K562 (cell line): ENCODE results near the gene NCAPG2. TPM values are rescaled to one million over a fixed set of nuclear protein-coding genes. Genes with fewer than 3 reads are reported as not detected.
A peak's percentile ranks its signal among the peaks of the same experiment; 100 is the strongest.

Source experiments
- ATAC-seq: fragments of 200-7000 bp; cut with Tn5 transposase; 3 replicates; pipeline ENCODE4 v1.9.1; 2020; ENCODE audit warnings: moderate library complexity
- BruUV-seq: library from RNA; stranded (reverse); fragments of 400-500 nt; replicated peaks from 2 replicates; lab custom pipeline; 2021; lab: Mats Ljungman, UMichigan
- CTCF ChIA-PET: fragments of 300-600 bp; formaldehyde crosslinking; extraction: SDS; loops from one replicate; lab custom pipeline; 2021; ENCODE audit warnings: low intra/inter-chr PET ratio; lab: Yijun Ruan, JAX
- POLR2A ChIA-PET: fragments of 300-600, 350-650 bp; sonication (Branson Sonifier 250); formaldehyde crosslinking; extraction: SDS; loops from one replicate; lab custom pipeline; 2021; ENCODE audit warnings: antibody characterized with exemption, inconsistent platforms; lab: Yijun Ruan, JAX
- DNase-seq, 4 experiments: peaks; one replicate each; pipeline versions ENCODE4 v3.0.0 to v3.0.0-alpha.2; 2011 to 2018; ENCODE audit warnings: low spot score in 3 of 4, mixed read lengths in 3 of 4; ENCODE audit errors: extremely low read depth in 1 of 4
- FAIRE-seq: peaks from 2 replicates; lab custom pipeline; 2011; peaks lifted over from hg19 to GRCh38; lab: Jason Lieb, UNC
- H2AFZ ChIP-seq: 2 replicates; pipeline ENCODE4 v1.6.0; 2011; ENCODE audit warnings: low read depth, low read length, control low read depth, inconsistent platforms
- H3K27ac ChIP-seq: fragments of 200-600 bp; 3 replicates; pipeline ENCODE4 v1.8.0; 2011; ENCODE audit warnings: low read depth, mild to moderate bottlenecking, control low read depth, inconsistent platforms, low read length, moderate library complexity, mixed read lengths; ENCODE audit errors: extremely low read depth
- H3K27me3 ChIP-seq, 2 experiments: fragments of 300-600 bp in 1 of 2; 2 replicates in 1 of 2; 3 replicates in 1 of 2; pipeline versions ENCODE4 v1.6.0 to v1.8.0; 2011; ENCODE audit warnings: inconsistent platforms in 2 of 2, low read length in 2 of 2, mild to moderate bottlenecking in 1 of 2, mixed read lengths in 1 of 2, moderate library complexity in 1 of 2; ENCODE audit not compliant: control insufficient read depth in 2 of 2, insufficient read depth in 2 of 2
- H3K36me3 ChIP-seq: fragments of 300-600 bp; 3 replicates; pipeline ENCODE4 v1.8.0; 2011; ENCODE audit warnings: mild to moderate bottlenecking, low read length, inconsistent platforms; ENCODE audit not compliant: control insufficient read depth, insufficient read depth
- H3K4me1 ChIP-seq, 2 experiments: fragments of 200-600 bp in 1 of 2; replicated peaks in 1 of 2; 2 replicates in 1 of 2; 3 replicates in 1 of 2; pipeline versions ENCODE4 v1.5.1 to v1.8.0; 2011; ENCODE audit warnings: inconsistent platforms in 2 of 2, low read length in 2 of 2, mild to moderate bottlenecking in 1 of 2, mixed read lengths in 1 of 2, moderate library complexity in 1 of 2; ENCODE audit not compliant: control insufficient read depth in 2 of 2, insufficient read depth in 2 of 2
- H3K4me2 ChIP-seq: 2 replicates; pipeline ENCODE4 v1.6.1; 2011; ENCODE audit warnings: low read length, control low read depth, inconsistent platforms, mixed read lengths; ENCODE audit not compliant: insufficient read depth
- H3K4me3 ChIP-seq: fragments of 200-600 bp; sonication (generic), shearing (Covaris generic); 2 replicates; pipeline ENCODE4 v1.5.1; 2016; ENCODE audit warnings: control low read depth, inconsistent platforms
- H3K79me2 ChIP-seq: fragments of 200-600 bp; 3 replicates; pipeline ENCODE4 v1.8.0; 2011; ENCODE audit warnings: low read length, inconsistent platforms; ENCODE audit not compliant: control insufficient read depth, insufficient read depth
- H3K9ac ChIP-seq, 2 experiments: 2 replicates each; pipeline versions ENCODE4 v1.6.0 to v1.6.1; 2011; ENCODE audit warnings: low read depth in 2 of 2, low read length in 2 of 2, control low read depth in 1 of 2, inconsistent platforms in 1 of 2, mild to moderate bottlenecking in 1 of 2, mixed read lengths in 1 of 2; ENCODE audit not compliant: insufficient read depth in 1 of 2
- H3K9me1 ChIP-seq: one replicate; pipeline ENCODE4 v1.6.0; 2011; ENCODE audit warnings: inconsistent platforms, mild to moderate bottlenecking, low read length, moderate library complexity; ENCODE audit not compliant: control insufficient read depth, insufficient read depth
- H3K9me3 ChIP-seq: replicated peaks from 2 replicates; pipeline ENCODE4 v1.5.1; 2011; ENCODE audit warnings: low read depth, low read length, inconsistent platforms; ENCODE audit not compliant: control insufficient read depth, insufficient read depth
- H4K20me1 ChIP-seq: replicated peaks from 2 replicates; pipeline ENCODE4 v1.6.1; 2011; ENCODE audit warnings: low read length, inconsistent platforms, mixed read lengths; ENCODE audit not compliant: control insufficient read depth, insufficient read depth
- COPS2 ChIP-seq: fragments of 450-650 bp; conservative IDR thresholded peaks from 2 replicates; pipeline ENCODE4 v1.6.1; 2016; ENCODE audit warnings: mild to moderate bottlenecking, moderate library complexity
- PTRF ChIP-seq: fragments of 450-650 bp; IDR thresholded peaks from 2 replicates; pipeline ENCODE4 v1.6.1; 2016; ENCODE audit warnings: mild to moderate bottlenecking, missing genetic modification characterization, missing compliant biosample characterization
- RBM25 ChIP-seq: fragments of 200-400 bp; formaldehyde crosslinking; IDR thresholded peaks from 2 replicates; pipeline ENCODE4 v1.6.1; 2018; ENCODE audit warnings: low read length, low read depth, moderate library complexity; ENCODE audit not compliant: severe bottlenecking
- RCOR1 ChIP-seq, 2 experiments: IDR thresholded peaks; 2 replicates each; pipeline ENCODE4 v1.6.1; 2012; ENCODE audit warnings: low read depth in 2 of 2, low read length in 2 of 2, borderline replicate concordance in 1 of 2, improper control_type of control experiment in 1 of 2
- SMC3 ChIP-seq: conservative IDR thresholded peaks from 2 replicates; pipeline ENCODE4 v1.6.1; 2011; ENCODE audit warnings: low read depth, low read length, improper control_type of control experiment; ENCODE audit not compliant: insufficient read depth
- YY1 ChIP-seq, 3 experiments: IDR thresholded peaks; 2 replicates each; pipeline ENCODE4 v1.6.1; 2011; ENCODE audit warnings: low read length in 2 of 3, mild to moderate bottlenecking in 2 of 3, moderate library complexity in 2 of 3, borderline replicate concordance in 1 of 3, control low read depth in 1 of 3, low read depth in 1 of 3; ENCODE audit not compliant: insufficient read depth in 3 of 3, insufficient replicate concordance in 2 of 3, control insufficient read depth in 1 of 3, insufficient read length in 1 of 3; ENCODE audit errors: extremely low read depth in 1 of 3
- ZBTB7A ChIP-seq: IDR thresholded peaks from 2 replicates; pipeline ENCODE4 v1.6.1; 2011; ENCODE audit warnings: low read depth, mild to moderate bottlenecking, low read length, moderate library complexity, borderline replicate concordance; ENCODE audit not compliant: control insufficient read depth
- ZNF766 ChIP-seq: fragments of 200-800 bp; sonication (Bioruptor generic); conservative IDR thresholded peaks from 2 replicates; pipeline ENCODE4 v1.6.1; 2016; ENCODE audit warnings: missing genetic modification characterization, missing compliant biosample characterization
- WGBS: fragments of 100-300 bp; shearing (Covaris generic); methylation state at CpG from one replicate; pipeline ENCODE4 v1.1.6; 2016; ENCODE audit warnings: low coverage, mixed read lengths; ENCODE audit not compliant: insufficient coverage; ENCODE audit errors: missing lambda C conversion rate; 5-methylcytosine and 5-hydroxymethylcytosine counted together
- in situ Hi-C: fragments of 300-500 bp; cut with MboI; formaldehyde crosslinking; loops from 4 replicates; pipeline ENCODE4 v1.15.0; 2018; ENCODE audit warnings: inconsistent platforms, mixed read lengths
- intact Hi-C: fragments of 100-400 bp; cut with micrococcal nuclease; formaldehyde crosslinking; loops from 2 replicates; pipeline ENCODE4 v1.14.2; 2022
- polyA plus RNA-seq, 8 experiments: library from polyadenylated mRNA; depleted of rRNA in 4 of 8; stranded (reverse) in 5 of 8; unstranded in 3 of 8; fragments of >200 nt; fragmentation: Nextera tagmentation in 2 of 8; fragmentation: Illumina TruSeq in 1 of 8; extraction: Ambion mirVana in 2 of 8; extraction: Trizol in 1 of 8; gene quantifications; 2 replicates each; pipeline versions ENCODE4 v1.2.1 to v1.2.3, GENCODE V29; 2011 to 2014; ENCODE audit warnings: inconsistent platforms in 1 of 8, missing spikeins in 1 of 8
- total RNA-seq, 7 experiments: library from RNA; depleted of rRNA in 6 of 7; stranded (reverse); fragments of >200 nt in 6 of 7; fragmentation: Illumina TruSeq in 2 of 7; extraction: Trizol in 2 of 7; gene quantifications; 2 replicates each; pipeline versions ENCODE4 v1.2.1 to v1.2.3, GENCODE V29; 2011 to 2021; ENCODE audit warnings: low replicate concordance in 1 of 7
- TF ChIP-seq, protein P1 (sequence below), 2 experiments: IDR thresholded peaks; 2 replicates each; pipeline ENCODE4 v1.6.1; 2012; ENCODE audit warnings: improper control_type of control experiment in 2 of 2, low read depth in 2 of 2, low read length in 2 of 2, borderline replicate concordance in 1 of 2
- TF ChIP-seq, protein P2 (sequence below): fragments of 250-450 bp; sonication (Bioruptor Pico); IDR thresholded peaks from 2 replicates; pipeline ENCODE4 v1.9.0; 2021; ENCODE audit warnings: mild to moderate bottlenecking, inconsistent platforms
- TF ChIP-seq, protein P3 (sequence below): fragments of 250-450 bp; sonication (Bioruptor Pico); IDR thresholded peaks from 2 replicates; pipeline ENCODE4 v1.4.0; 2020; ENCODE audit warnings: mild to moderate bottlenecking

Gene NCAPG2
- total and polyA plus RNA-seq, 9 of the 15 experiments (the other 6 are each of a cell fraction or from before 2014, with no cell fraction given) = 21.5 to 127 (median 86.1) TPM

DNA sequence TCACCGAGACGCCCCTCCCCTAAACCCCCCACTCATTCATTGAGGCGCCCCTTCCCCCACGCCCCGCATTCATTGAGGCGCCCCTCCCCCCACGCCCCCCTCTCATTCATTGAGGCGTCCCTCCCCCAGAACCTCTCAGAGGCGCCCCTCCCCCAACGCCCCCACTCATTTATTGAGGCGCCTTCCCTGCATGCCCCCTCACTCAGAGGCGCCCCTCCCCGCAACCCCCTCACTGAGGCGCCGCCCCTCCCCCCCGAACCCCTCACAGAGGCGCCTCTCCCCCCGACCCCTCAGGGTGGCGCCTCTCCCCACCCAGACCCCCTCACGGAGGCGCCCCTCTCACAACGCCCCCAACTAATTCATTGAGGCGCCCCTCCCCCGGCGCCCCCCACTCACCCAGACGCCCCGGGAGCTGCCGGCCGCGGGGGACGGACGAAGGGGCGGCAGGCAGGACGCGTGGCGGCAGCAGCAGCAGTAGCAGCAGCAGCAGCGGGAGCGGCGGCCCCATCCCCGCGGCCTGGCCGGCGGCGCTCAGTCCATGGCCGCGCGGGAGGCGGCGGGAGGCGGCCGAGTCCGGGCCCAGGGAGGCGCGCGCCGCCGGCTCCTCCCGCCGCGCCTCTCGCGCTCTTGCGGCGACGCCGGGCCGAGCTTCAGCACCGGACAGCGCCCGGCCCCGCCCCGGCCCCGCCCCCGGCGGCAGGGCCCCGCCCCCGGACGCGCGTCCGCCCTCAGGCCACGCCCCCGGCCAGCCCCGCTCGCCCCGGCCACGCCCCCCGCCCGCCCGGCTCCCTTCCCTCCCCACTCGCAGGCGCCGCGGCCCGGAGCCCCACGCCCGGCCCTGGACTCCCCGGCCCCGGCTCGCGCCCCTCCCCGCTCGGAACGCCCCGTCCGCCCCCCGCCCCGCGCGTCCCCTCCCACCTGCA lies 117.2 kb downstream of the NCAPG2 start, which contains the start of gene PTPRN2:
TSS of gene PTPRN2 (minus strand) at position 662 of the 923 bp plus-strand sequence.
- 0% methylated on average over 20 of the region's 110 CpGs for WGBS
- no peaks in the 10 kb centered on the region for H3K9me1 ChIP-seq
- H3K4me3 ChIP-seq = peak within 1 kb of the TSS; percentile 25; the same call in 1 of the 2 replicates
- H3K9ac ChIP-seq = peak within 1 kb of the TSS in 1 of 2 experiments; percentile 53; a peak in 2 of 4 replicates
- DNase-seq (peak; percentile 86 to 100 (median 100)), ATAC-seq (peak; percentile 98), FAIRE-seq (no peak)
- BruUV-seq = no TSS peak
- H3K79me2 ChIP-seq = no peaks in the 10 kb centered on the region
- peaks cover 0 to 22% of the 10 kb centered on the region in 2 experiments; a peak in 2 of 5 replicates for H3K4me1 ChIP-seq
- ChIA-PET POLR2A (interaction anchor here (0.6 to 0.7 kb wide), 2 partner anchors 141 to 1574 kb away, joined by 3 read pairs; no protein-coding TSS in a partner anchor), CTCF (no interaction called here)
- H4K20me1 ChIP-seq = peaks cover 10% of the 10 kb centered on the region
- intact Hi-C loops = loop anchor here (2.0 kb wide), 1 partner anchor 387 kb away; no protein-coding TSS in a partner anchor
- in situ Hi-C loops = no loop called here
- no peaks in the 10 kb centered on the region for H3K36me3 ChIP-seq
- no peak within 1 kb of the TSS for H2AFZ ChIP-seq
- peaks cover 55 to 76% of the 10 kb centered on the region in 2 experiments for H3K27me3 ChIP-seq
- no peaks in the 10 kb centered on the region for H3K9me3 ChIP-seq
- no peak within 1 kb of the TSS for H3K4me2 ChIP-seq
- H3K27ac ChIP-seq = no peak within 1 kb of the TSS
- TF ChIP-seq YY1 (IDR thresholded peaks at IDR 0.05; ENCODE audit: borderline replicate concordance in 1 of 3, control insufficient read depth in 1 of 3, extremely low read depth in 1 of 3, insufficient read depth in 3 of 3, insufficient read length in 1 of 3, insufficient replicate concordance in 2 of 3, low read depth in 1 of 3, low read length in 2 of 3) = peak in 2 of 3 experiments; percentile 70 to 73
- TF ChIP-seq RBM25 = peak; percentile 23
- peak; percentile 75 for TF ChIP-seq ZNF766 (CRISPR knock-in tag)
- TF ChIP-seq, protein P1, sequence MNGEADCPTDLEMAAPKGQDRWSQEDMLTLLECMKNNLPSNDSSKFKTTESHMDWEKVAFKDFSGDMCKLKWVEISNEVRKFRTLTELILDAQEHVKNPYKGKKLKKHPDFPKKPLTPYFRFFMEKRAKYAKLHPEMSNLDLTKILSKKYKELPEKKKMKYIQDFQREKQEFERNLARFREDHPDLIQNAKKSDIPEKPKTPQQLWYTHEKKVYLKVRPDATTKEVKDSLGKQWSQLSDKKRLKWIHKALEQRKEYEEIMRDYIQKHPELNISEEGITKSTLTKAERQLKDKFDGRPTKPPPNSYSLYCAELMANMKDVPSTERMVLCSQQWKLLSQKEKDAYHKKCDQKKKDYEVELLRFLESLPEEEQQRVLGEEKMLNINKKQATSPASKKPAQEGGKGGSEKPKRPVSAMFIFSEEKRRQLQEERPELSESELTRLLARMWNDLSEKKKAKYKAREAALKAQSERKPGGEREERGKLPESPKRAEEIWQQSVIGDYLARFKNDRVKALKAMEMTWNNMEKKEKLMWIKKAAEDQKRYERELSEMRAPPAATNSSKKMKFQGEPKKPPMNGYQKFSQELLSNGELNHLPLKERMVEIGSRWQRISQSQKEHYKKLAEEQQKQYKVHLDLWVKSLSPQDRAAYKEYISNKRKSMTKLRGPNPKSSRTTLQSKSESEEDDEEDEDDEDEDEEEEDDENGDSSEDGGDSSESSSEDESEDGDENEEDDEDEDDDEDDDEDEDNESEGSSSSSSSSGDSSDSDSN (IDR thresholded peaks at IDR 0.05; ENCODE audit: borderline replicate concordance in 1 of 2, low read depth in 2 of 2, low read length in 2 of 2) = peak; percentile 75 to 90; a peak in 3 of 4 replicates
- TF ChIP-seq, protein P2, sequence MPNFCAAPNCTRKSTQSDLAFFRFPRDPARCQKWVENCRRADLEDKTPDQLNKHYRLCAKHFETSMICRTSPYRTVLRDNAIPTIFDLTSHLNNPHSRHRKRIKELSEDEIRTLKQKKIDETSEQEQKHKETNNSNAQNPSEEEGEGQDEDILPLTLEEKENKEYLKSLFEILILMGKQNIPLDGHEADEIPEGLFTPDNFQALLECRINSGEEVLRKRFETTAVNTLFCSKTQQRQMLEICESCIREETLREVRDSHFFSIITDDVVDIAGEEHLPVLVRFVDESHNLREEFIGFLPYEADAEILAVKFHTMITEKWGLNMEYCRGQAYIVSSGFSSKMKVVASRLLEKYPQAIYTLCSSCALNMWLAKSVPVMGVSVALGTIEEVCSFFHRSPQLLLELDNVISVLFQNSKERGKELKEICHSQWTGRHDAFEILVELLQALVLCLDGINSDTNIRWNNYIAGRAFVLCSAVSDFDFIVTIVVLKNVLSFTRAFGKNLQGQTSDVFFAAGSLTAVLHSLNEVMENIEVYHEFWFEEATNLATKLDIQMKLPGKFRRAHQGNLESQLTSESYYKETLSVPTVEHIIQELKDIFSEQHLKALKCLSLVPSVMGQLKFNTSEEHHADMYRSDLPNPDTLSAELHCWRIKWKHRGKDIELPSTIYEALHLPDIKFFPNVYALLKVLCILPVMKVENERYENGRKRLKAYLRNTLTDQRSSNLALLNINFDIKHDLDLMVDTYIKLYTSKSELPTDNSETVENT = peak; percentile 45; the same call in 1 of the 2 replicates
- peak; percentile 62 for TF ChIP-seq ZBTB7A
- TF ChIP-seq, protein P3, sequence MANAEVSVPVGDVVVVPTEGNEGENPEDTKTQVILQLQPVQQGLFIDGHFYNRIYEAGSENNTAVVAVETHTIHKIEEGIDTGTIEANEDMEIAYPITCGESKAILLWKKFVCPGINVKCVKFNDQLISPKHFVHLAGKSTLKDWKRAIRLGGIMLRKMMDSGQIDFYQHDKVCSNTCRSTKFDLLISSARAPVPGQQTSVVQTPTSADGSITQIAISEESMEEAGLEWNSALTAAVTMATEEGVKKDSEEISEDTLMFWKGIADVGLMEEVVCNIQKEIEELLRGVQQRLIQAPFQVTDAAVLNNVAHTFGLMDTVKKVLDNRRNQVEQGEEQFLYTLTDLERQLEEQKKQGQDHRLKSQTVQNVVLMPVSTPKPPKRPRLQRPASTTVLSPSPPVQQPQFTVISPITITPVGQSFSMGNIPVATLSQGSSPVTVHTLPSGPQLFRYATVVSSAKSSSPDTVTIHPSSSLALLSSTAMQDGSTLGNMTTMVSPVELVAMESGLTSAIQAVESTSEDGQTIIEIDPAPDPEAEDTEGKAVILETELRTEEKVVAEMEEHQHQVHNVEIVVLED = peak; percentile 32; the same call in 1 of the 2 replicates
- TF ChIP-seq SMC3 = 0 out of 2 replicates have a peak, but pooled peaks have one; percentile 22
- TF ChIP-seq RCOR1 (IDR thresholded peaks at IDR 0.05; ENCODE audit: borderline replicate concordance in 1 of 2, low read depth in 2 of 2, low read length in 2 of 2) = peak in 1 of 2 experiments; percentile 72; a peak in 1 of 4 replicates
- no peak for TF ChIP-seq COPS2
- no peak for TF ChIP-seq PTRF
